Measurements from ENCODE around the gene GLTP.
"Not testable (repeated sequence)": the region's sequence is repeated elsewhere in the genome, so short reads cannot be mapped to it uniquely, and the experiment has no call there.

GLTP gene

DNA sequence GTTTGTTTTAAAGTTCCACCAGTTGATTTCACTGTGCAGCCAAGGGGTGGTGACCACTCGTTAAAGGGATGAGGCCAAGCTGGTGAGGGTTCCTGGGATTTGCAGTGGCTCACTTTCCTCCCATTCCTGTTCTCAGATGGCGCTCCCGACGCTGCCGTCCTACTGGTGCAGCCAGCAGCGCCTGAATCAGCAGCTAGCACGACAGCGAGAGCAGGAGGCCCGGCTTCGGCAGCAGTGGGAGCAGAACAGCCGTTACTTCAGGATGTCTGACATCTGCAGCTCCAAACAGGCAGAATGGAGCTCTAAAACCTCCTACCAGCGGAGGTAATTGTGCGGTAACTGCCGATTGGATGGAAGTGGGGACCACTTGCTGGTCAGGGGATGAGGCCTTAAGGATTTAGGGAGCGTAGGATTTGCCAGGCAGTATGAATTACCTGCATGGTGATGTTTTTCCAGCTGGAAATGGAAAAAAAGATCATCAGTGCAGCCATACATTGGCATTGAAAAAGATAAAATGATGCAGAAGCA, 22.6 kb upstream of the GLTP start:
- H3K9ac ChIP-seq (ENCODE audit: low read depth in 1 of 2, low read length in 2 of 2), result no peak overlapping the region
- no peak overlapping the region for H3K27ac ChIP-seq (ENCODE audit: low read depth, low read length)
- H3K36me3 ChIP-seq (ENCODE audit: control insufficient read depth in 1 of 2, insufficient read depth in 2 of 2, low read length in 2 of 2), result peaks cover 35 to 53% of the 10 kb centered on the region in 2 donors
- no peak overlapping the region for H3K4me3 ChIP-seq (ENCODE audit: low read depth in 1 of 2, low read length in 2 of 2)
- no peaks in the 10 kb centered on the region for H3K9me3 ChIP-seq (ENCODE audit: control insufficient read depth in 1 of 2, low read length in 2 of 2)
- no peaks in the 10 kb centered on the region for H3K27me3 ChIP-seq (ENCODE audit: control insufficient read depth in 1 of 2, insufficient read depth in 2 of 2, low read length in 2 of 2)
- peaks cover 15 to 17% of the 10 kb centered on the region in 2 donors for H3K4me1 ChIP-seq (ENCODE audit: control insufficient read depth in 1 of 2, insufficient read depth in 2 of 2, low read length in 2 of 2)

DNA sequence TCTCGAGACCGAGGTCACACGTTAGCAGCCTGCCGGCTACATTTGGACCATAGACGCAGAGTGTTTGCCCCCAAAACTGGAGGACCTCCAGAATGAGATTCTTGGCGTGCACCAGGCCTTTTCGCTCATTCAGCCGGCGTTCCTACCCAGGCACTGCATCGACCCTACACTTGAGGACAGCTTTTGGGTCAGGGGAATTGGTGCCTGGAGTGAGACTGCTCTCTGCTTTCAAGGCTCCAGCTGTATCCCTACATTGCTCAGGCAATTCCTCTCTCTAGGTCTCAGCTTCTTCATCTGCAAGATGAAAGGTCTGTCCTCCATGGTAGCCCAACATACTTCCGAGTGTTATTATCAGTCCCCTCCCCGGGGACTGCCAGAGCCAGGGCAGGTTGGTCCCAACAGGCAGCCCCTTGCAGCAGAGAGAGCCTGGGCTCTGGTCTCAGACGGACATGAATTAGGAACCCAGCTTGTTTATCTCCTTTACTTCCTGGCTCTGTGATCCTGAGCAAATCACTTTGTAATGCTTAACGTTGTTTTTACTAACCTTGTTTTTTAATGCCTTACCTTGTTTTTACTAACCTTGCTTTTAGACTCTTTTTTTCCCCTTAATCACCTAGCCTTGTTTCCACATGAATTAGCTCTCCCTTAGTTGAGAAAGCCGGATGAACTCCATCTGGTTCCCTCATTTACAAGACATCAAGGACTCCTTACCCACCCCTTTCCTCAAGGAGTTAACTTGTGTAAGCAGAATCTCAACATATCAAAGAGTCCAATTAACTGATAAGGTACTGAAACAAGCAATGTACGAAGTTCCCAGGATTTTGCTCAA, 20.6 kb upstream of the GLTP start:
- peak overlapping the region; percentile 91 to 96 for H3K4me3 ChIP-seq (ENCODE audit: low read depth in 1 of 2, low read length in 2 of 2)
- peak overlapping the region; percentile 83 to 92 for H3K9ac ChIP-seq (ENCODE audit: low read depth in 1 of 2, low read length in 2 of 2)
- peaks cover 15 to 17% of the 10 kb centered on the region in 2 donors for H3K4me1 ChIP-seq (ENCODE audit: control insufficient read depth in 1 of 2, insufficient read depth in 2 of 2, low read length in 2 of 2)
- no peaks in the 10 kb centered on the region for H3K27me3 ChIP-seq (ENCODE audit: control insufficient read depth in 1 of 2, insufficient read depth in 2 of 2, low read length in 2 of 2)
- H3K27ac ChIP-seq (ENCODE audit: low read depth, low read length), result no peak overlapping the region
- peaks cover 23 to 33% of the 10 kb centered on the region in 2 donors for H3K36me3 ChIP-seq (ENCODE audit: control insufficient read depth in 1 of 2, insufficient read depth in 2 of 2, low read length in 2 of 2)
- no peaks in the 10 kb centered on the region for H3K9me3 ChIP-seq (ENCODE audit: control insufficient read depth in 1 of 2, low read length in 2 of 2)

DNA sequence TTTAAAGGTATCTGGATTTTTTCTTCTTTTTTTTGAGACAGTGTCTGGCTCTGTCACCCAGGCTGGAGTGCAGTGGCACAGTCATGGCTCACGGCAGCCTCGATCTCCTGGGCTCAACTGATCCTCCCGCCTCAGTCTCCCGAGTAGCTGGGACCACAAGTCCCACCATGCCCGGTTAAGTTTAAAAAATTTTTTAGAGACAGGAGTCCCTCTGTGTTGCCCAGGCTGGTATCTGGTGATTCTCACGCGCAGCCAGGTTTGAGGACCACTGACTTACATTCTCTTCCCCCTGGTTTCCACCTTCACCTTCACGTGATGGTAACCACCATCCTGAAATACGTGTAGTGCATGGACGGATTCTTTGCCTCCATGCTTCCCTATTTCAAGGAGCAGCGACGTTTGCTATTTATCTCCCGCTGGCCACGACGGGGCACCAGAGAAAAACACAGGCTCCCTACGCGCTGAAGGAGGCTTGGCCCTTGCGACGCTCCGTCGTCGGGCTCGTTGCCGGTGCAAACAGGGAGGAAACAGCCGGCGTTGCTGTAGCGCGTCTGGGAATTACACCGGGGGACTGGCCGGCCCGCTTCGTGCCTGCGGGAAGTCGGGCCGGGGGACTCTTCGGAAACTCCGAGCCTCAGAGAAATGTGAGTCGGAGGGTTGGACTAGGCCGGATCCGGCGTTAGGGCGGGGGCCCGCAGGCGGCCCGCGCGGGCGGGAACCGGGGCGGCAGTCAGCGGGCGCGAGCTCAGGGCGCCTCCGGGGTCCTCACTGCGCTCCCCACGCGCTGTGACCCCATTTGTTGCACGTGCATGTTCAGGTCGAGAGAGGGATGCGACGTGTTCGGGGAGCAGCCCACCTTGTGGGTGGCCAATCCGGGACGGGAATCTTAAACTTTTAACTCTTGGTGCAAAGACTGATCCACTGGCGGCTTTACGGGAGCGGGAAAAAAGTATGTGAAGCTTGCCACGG, 19.7 kb upstream of the GLTP start, which contains the start of gene TCHP:
TSS of gene TCHP (plus strand) at position 492 of the 969 bp plus-strand sequence. CDS start 2,753 bp downstream, outside the sequence.
- peak within 1 kb of the TSS; percentile 30 for H3K27ac ChIP-seq (ENCODE audit: low read depth, low read length)
- H3K27me3 ChIP-seq (ENCODE audit: control insufficient read depth in 1 of 2, insufficient read depth in 2 of 2, low read length in 2 of 2), result no peaks in the 10 kb centered on the region
- H3K9me3 ChIP-seq (ENCODE audit: control insufficient read depth in 1 of 2, low read length in 2 of 2), result no peaks in the 10 kb centered on the region
- peaks cover 21 to 24% of the 10 kb centered on the region in 2 donors for H3K36me3 ChIP-seq (ENCODE audit: control insufficient read depth in 1 of 2, insufficient read depth in 2 of 2, low read length in 2 of 2)
- peak within 1 kb of the TSS; percentile 83 to 92 for H3K9ac ChIP-seq (ENCODE audit: low read depth in 1 of 2, low read length in 2 of 2)
- peaks cover 15 to 17% of the 10 kb centered on the region in 2 donors for H3K4me1 ChIP-seq (ENCODE audit: control insufficient read depth in 1 of 2, insufficient read depth in 2 of 2, low read length in 2 of 2)
- peak within 1 kb of the TSS; percentile 91 to 96 for H3K4me3 ChIP-seq (ENCODE audit: low read depth in 1 of 2, low read length in 2 of 2)

DNA sequence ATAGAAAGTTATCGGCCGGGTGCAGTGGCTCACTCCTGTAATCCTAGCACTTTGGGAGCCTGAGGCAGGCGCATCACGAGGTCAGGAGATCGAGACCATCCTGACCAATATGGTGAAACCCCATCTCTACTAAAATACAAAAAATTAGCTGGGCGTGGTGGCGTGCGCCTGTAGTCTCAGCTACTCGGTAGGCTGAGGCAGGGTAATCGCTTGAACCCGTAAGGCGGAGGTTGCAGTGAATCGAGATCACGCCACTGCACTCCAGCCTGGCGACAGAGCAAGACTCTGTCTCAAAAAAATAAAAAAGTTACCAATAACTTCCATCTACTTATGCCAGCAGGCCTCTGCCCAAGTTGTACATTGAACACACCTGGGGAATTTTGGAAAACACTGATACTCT, 19.0 kb upstream of the GLTP start:
- peaks cover 15 to 17% of the 10 kb centered on the region in 2 donors for H3K4me1 ChIP-seq (ENCODE audit: control insufficient read depth in 1 of 2, insufficient read depth in 2 of 2, low read length in 2 of 2)
- peak overlapping the region in 1 of 2 donors; percentile 83 for H3K9ac ChIP-seq (ENCODE audit: low read depth in 1 of 2, low read length in 2 of 2)
- H3K4me3 ChIP-seq (ENCODE audit: low read depth in 1 of 2, low read length in 2 of 2), result peak overlapping the region; percentile 91 to 96
- peaks cover 14 to 16% of the 10 kb centered on the region in 2 donors for H3K36me3 ChIP-seq (ENCODE audit: control insufficient read depth in 1 of 2, insufficient read depth in 2 of 2, low read length in 2 of 2)
- not testable (repeated sequence) for H3K9me3 ChIP-seq (ENCODE audit: control insufficient read depth in 1 of 2, low read length in 2 of 2); H3K27ac ChIP-seq (ENCODE audit: low read depth, low read length); H3K27me3 ChIP-seq (ENCODE audit: control insufficient read depth in 1 of 2, insufficient read depth in 2 of 2, low read length in 2 of 2)

DNA sequence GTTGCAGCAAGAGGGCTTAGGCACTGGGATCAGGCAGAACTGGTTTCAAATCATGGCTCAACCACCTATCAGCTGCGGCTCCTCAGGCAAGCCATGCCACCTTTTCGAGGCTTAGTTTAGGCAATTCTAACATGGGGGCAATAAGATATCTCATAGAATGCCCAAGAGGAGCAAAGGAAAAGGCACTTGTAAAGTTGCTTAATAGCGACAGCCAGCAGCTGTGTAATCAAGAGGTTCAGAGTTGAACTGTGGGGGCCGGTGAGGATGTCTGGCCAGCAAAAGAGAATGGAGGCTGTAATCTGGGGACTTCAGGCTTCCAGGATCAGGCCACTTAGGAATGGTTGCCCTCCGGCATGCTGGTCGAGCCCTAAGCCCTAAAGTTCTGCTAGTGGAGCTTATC, 16.7 kb upstream of the GLTP start:
- H3K27me3 ChIP-seq (ENCODE audit: control insufficient read depth in 1 of 2, insufficient read depth in 2 of 2, low read length in 2 of 2), result no peaks in the 10 kb centered on the region
- H3K9ac ChIP-seq (ENCODE audit: low read depth in 1 of 2, low read length in 2 of 2), result no peak overlapping the region
- no peak overlapping the region for H3K4me3 ChIP-seq (ENCODE audit: low read depth in 1 of 2, low read length in 2 of 2)
- H3K9me3 ChIP-seq (ENCODE audit: control insufficient read depth in 1 of 2, low read length in 2 of 2), result no peaks in the 10 kb centered on the region
- no peaks in the 10 kb centered on the region for H3K36me3 ChIP-seq (ENCODE audit: control insufficient read depth in 1 of 2, insufficient read depth in 2 of 2, low read length in 2 of 2)
- H3K4me1 ChIP-seq (ENCODE audit: control insufficient read depth in 1 of 2, insufficient read depth in 2 of 2, low read length in 2 of 2), result peaks cover 19 to 23% of the 10 kb centered on the region in 2 donors
- H3K27ac ChIP-seq (ENCODE audit: low read depth, low read length), result no peak overlapping the region

DNA sequence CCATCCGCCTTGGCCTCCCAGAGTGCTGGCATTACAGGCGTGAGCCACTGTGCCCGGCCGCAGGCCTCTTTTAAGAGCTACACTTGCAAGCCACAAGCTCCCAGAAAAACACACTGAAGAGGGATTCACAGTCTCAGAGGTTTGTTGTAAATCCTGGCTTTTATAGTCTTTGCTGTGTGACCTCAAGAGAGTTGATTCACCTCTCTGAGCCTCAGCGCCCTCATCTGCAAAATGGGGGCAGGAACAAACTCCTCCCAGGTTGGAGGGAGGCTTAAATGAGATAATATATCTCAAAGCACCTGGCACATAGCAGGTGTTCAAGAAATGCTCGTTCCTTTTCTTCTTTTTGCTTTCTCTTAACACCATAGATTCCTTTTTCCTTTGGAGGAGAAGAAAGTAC, 15.8 kb upstream of the GLTP start:
- peaks cover 12 to 15% of the 10 kb centered on the region in 2 donors for H3K4me1 ChIP-seq (ENCODE audit: control insufficient read depth in 1 of 2, insufficient read depth in 2 of 2, low read length in 2 of 2)

DNA sequence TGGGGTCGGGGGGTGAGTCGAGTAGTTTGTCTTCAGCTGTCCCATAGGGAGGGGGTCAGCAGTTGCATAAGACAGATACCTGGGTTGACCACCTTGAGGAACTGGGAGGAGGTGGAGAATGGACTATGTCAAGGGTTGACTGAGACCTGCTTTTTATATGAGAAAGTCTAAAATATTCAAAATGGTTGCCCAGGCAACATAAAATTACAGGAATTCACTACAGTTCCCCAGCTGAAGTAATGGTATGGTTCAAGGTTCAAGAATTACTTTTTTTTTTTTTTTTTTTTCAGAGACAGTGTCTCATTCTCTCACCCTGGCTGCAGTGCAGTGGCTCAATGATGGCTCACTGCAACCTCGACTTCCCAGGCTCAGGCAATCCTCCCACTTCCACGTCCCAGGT, 14.6 kb upstream of the GLTP start:
- H3K4me3 ChIP-seq (ENCODE audit: low read depth in 1 of 2, low read length in 2 of 2), result no peak overlapping the region
- no peak overlapping the region for H3K9ac ChIP-seq (ENCODE audit: low read depth in 1 of 2, low read length in 2 of 2)
- H3K36me3 ChIP-seq (ENCODE audit: control insufficient read depth in 1 of 2, insufficient read depth in 2 of 2, low read length in 2 of 2), result no peaks in the 10 kb centered on the region
- H3K9me3 ChIP-seq (ENCODE audit: control insufficient read depth in 1 of 2, low read length in 2 of 2), result no peaks in the 10 kb centered on the region
- no peak overlapping the region for H3K27ac ChIP-seq (ENCODE audit: low read depth, low read length)
- H3K4me1 ChIP-seq (ENCODE audit: control insufficient read depth in 1 of 2, insufficient read depth in 2 of 2, low read length in 2 of 2), result peaks cover 5 to 9% of the 10 kb centered on the region in 2 donors
- H3K27me3 ChIP-seq (ENCODE audit: control insufficient read depth in 1 of 2, insufficient read depth in 2 of 2, low read length in 2 of 2), result no peaks in the 10 kb centered on the region

More for the DNA sequence above, 15.8 kb upstream of the GLTP start:
- H3K4me3 ChIP-seq (ENCODE audit: low read depth in 1 of 2, low read length in 2 of 2), result no peak overlapping the region
- no peak overlapping the region for H3K27ac ChIP-seq (ENCODE audit: low read depth, low read length)
- H3K27me3 ChIP-seq (ENCODE audit: control insufficient read depth in 1 of 2, insufficient read depth in 2 of 2, low read length in 2 of 2), result no peaks in the 10 kb centered on the region
- no peaks in the 10 kb centered on the region for H3K9me3 ChIP-seq (ENCODE audit: control insufficient read depth in 1 of 2, low read length in 2 of 2)
- no peak overlapping the region for H3K9ac ChIP-seq (ENCODE audit: low read depth in 1 of 2, low read length in 2 of 2)
- H3K36me3 ChIP-seq (ENCODE audit: control insufficient read depth in 1 of 2, insufficient read depth in 2 of 2, low read length in 2 of 2), result no peaks in the 10 kb centered on the region

DNA sequence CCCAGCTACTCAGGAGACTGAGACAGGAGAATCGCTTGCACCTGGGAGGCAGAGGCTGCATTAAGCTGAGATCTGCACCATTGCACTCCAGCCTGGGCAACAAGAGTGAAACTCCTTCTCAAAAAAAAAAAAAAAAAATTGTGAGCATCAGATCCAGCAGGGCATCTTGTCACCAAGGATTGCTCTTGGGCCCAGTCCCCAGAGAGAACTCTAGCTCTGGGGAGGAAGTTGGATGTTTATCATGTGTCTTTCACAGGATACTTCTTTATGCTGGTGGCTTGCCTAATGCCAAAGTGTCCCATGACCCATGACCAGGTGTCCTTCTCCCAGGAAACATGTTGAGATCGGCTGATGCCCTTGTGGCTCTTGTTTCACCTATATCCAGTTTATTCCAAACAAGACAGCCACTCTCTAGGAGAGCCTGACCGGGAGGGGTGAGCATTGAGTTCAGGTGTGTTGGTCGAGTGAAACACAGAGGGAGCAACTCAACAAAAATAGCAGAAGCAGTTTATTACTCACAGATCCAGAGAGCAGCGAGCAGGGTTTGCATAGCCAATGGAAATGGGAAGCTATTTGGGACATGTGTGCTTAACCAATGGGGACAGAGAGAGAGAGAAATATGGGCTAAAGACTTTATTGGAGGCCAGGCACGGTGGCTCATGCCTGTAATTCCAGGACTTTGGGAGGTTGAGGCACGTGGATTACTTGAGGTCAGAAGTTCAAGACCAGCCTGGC, 13.1 kb upstream of the GLTP start:
- Histone ChIP-seq H3K27ac (ENCODE audit: low read depth, low read length) (no peak overlapping the region), H3K9ac (ENCODE audit: low read depth in 1 of 2, low read length in 2 of 2) (no peak overlapping the region), H3K9me3 (ENCODE audit: control insufficient read depth in 1 of 2, low read length in 2 of 2) (no peaks in the 10 kb centered on the region), H3K4me1 (ENCODE audit: control insufficient read depth in 1 of 2, insufficient read depth in 2 of 2, low read length in 2 of 2) (peaks cover 6 to 7% of the 10 kb centered on the region in 2 donors), H3K36me3 (ENCODE audit: control insufficient read depth in 1 of 2, insufficient read depth in 2 of 2, low read length in 2 of 2) (no peaks in the 10 kb centered on the region), H3K4me3 (ENCODE audit: low read depth in 1 of 2, low read length in 2 of 2) (no peak overlapping the region), H3K27me3 (ENCODE audit: control insufficient read depth in 1 of 2, insufficient read depth in 2 of 2, low read length in 2 of 2) (no peaks in the 10 kb centered on the region)

DNA sequence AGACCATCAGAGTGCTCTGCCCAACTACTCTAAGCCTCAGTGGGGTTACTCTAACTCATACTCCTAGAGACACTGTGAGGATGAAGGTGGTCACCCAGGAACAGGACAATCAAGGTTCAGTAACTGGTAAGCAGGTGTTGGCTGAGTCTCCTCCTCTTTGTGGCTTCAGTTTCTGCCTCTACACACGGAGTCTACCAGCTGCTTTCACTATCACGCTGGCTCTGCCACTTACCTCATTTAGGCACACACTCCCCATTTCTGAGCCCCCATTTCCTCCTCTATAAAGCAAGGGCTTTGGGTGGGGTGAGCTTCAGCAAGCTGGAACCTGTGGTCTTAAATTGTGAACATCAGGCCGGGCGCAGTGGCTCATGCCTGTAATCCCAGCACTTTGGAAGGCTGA, 12.4 kb upstream of the GLTP start:
- Histone ChIP-seq H3K9me3 (ENCODE audit: control insufficient read depth in 1 of 2, low read length in 2 of 2) (no peaks in the 10 kb centered on the region), H3K4me1 (ENCODE audit: control insufficient read depth in 1 of 2, insufficient read depth in 2 of 2, low read length in 2 of 2) (peaks cover 6 to 12% of the 10 kb centered on the region in 2 donors), H3K27ac (ENCODE audit: low read depth, low read length) (no peak overlapping the region), H3K4me3 (ENCODE audit: low read depth in 1 of 2, low read length in 2 of 2) (no peak overlapping the region), H3K27me3 (ENCODE audit: control insufficient read depth in 1 of 2, insufficient read depth in 2 of 2, low read length in 2 of 2) (no peaks in the 10 kb centered on the region), H3K9ac (ENCODE audit: low read depth in 1 of 2, low read length in 2 of 2) (no peak overlapping the region), H3K36me3 (ENCODE audit: control insufficient read depth in 1 of 2, insufficient read depth in 2 of 2, low read length in 2 of 2) (no peaks in the 10 kb centered on the region)
